GM12801 (cell line): ENCODE measurements around the gene CLEC7A.

Experiments used
- TF ChIP-seq, protein P1 (sequence below): IDR thresholded peaks from one replicate; pipeline ENCODE4 v1.5.1; 2011; ENCODE audit warnings: control low read depth; ENCODE audit not compliant: insufficient read length; ENCODE audit errors: extremely low read depth

Gene CLEC7A

GRCh38 chr12:10155966-10156365, 26.0 kb upstream of the CLEC7A start:
- TF ChIP-seq, protein P1, sequence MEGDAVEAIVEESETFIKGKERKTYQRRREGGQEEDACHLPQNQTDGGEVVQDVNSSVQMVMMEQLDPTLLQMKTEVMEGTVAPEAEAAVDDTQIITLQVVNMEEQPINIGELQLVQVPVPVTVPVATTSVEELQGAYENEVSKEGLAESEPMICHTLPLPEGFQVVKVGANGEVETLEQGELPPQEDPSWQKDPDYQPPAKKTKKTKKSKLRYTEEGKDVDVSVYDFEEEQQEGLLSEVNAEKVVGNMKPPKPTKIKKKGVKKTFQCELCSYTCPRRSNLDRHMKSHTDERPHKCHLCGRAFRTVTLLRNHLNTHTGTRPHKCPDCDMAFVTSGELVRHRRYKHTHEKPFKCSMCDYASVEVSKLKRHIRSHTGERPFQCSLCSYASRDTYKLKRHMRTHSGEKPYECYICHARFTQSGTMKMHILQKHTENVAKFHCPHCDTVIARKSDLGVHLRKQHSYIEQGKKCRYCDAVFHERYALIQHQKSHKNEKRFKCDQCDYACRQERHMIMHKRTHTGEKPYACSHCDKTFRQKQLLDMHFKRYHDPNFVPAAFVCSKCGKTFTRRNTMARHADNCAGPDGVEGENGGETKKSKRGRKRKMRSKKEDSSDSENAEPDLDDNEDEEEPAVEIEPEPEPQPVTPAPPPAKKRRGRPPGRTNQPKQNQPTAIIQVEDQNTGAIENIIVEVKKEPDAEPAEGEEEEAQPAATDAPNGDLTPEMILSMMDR, result no peak

GRCh38 chr12:10154145-10154496, 24.1 kb upstream of the CLEC7A start:
- TF ChIP-seq, protein P1, result no peak

- TF ChIP-seq, protein P1, result no peak
These were observed 23.5 kb upstream of the CLEC7A start for GRCh38 chr12:10153271-10154144.

- TF ChIP-seq, protein P1, result no peak
These were observed 21.6 kb upstream of the CLEC7A start for GRCh38 chr12:10151621-10152020.

GRCh38 chr12:10147714-10148403, 17.9 kb upstream of the CLEC7A start:
- TF ChIP-seq, protein P1, result no peak

DNA sequence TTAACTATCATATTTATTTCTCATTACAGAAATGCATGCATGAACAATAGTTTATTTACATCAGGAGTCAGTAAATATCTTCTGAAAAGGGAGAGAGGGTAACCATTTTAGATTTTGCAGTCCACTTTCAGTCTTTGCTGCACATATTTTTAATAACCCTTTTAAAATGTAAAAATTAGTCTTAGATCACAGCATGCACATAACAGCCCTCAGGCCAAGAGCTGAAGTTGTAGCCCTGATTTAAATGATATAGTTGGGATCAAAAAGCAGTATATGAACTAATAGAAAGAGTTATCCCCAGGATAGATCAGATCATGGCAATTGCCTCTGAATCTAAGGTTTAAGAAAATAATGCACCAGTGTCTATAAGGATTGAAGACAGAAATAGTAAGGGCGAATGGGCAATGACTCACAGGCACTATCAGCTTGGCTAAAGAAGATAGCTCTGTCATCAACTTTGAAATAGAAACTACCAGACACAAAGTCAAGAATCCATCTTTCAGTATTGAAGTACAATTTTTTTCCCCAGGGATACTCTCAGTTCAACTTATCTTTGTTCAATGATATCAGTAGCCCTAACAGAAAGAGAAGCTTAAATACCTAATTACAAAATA, 13.1 kb upstream of the CLEC7A start:
- TF ChIP-seq, protein P1, result no peak

DNA sequence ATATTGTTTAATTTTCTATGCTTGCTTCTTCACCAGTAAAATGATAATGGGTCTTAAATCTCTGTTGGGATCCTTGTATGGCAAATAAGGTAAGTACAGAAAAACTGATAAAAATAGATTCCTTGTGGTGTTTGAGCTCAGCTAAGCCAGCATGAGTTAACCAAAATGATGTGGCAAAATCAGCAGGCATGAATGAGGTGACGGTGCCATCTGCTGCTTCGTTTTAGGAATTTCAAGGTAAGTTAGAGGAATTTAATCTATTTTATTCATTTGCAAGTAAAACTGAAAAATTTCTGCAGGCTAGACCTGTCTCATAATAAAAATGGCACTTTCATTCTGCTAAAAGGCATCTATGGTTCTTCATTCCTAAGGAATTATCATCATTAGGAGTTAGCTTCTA, 10.0 kb upstream of the CLEC7A start:
- TF ChIP-seq, protein P1, result no peak
